Effector memory CD8-positive, alpha-beta T cell (primary cell): Measurements from ENCODE around the gene KLHL6.
A peak's percentile ranks its signal among the peaks of the same experiment; 100 is the strongest.
"Not testable (repeated sequence)": the region's sequence is repeated elsewhere in the genome, so short reads cannot be mapped to it uniquely, and the experiment has no call there.

ENCODE experiments used
- ATAC-seq: fragments of 150-1000 bp; cut with Tn5 transposase; replicated peaks from 2 replicates; pipeline ENCODE4 v1.10.0; 2021; ENCODE audit warnings: mild to moderate bottlenecking, moderate library complexity
- DNase-seq, 3 experiments: peaks; one replicate each; pipeline ENCODE4 v3.0.0; 2021
- H3K27ac Mint-ChIP-seq, 2 donors: one replicate each; pipeline ENCODE4 v1.8.0; 2022; ENCODE audit warnings: mild to moderate bottlenecking in 2 of 2, mixed read lengths in 2 of 2, moderate library complexity in 2 of 2
- H3K27me3 Mint-ChIP-seq, 2 donors: one replicate each; pipeline ENCODE4 v1.8.0; 2022; ENCODE audit warnings: mixed read lengths in 2 of 2
- H3K36me3 Mint-ChIP-seq: one replicate; pipeline ENCODE4 v1.8.0; 2022; ENCODE audit warnings: mild to moderate bottlenecking, moderate library complexity, mixed read lengths; ENCODE audit not compliant: insufficient read depth
- H3K4me1 Mint-ChIP-seq, 2 donors: one replicate each; pipeline ENCODE4 v1.8.0; 2022; ENCODE audit warnings: low read depth in 2 of 2, mixed read lengths in 2 of 2
- H3K4me3 Mint-ChIP-seq, 2 donors: one replicate each; pipeline ENCODE4 v1.8.0; 2022; ENCODE audit warnings: mild to moderate bottlenecking in 2 of 2, mixed read lengths in 2 of 2, moderate library complexity in 2 of 2
- H3K9me3 Mint-ChIP-seq, 2 donors: one replicate each; pipeline ENCODE4 v1.8.0; 2022; ENCODE audit warnings: mixed read lengths in 2 of 2

KLHL6 gene

GRCh38 chr3:183536238-183536880 is 19.1 kb downstream of the KLHL6 start:
- no peaks in the 10 kb centered on the region for H3K9me3 Mint-ChIP-seq
- peaks cover 21 to 22% of the 10 kb centered on the region in 2 donors for H3K4me1 Mint-ChIP-seq
- DNase-seq (no peak), ATAC-seq (no peak)
- H3K27me3 Mint-ChIP-seq = no peaks in the 10 kb centered on the region
- H3K36me3 Mint-ChIP-seq = no peaks in the 10 kb centered on the region
- H3K4me3 Mint-ChIP-seq = no peak overlapping the region
- no peak overlapping the region for H3K27ac Mint-ChIP-seq

DNA sequence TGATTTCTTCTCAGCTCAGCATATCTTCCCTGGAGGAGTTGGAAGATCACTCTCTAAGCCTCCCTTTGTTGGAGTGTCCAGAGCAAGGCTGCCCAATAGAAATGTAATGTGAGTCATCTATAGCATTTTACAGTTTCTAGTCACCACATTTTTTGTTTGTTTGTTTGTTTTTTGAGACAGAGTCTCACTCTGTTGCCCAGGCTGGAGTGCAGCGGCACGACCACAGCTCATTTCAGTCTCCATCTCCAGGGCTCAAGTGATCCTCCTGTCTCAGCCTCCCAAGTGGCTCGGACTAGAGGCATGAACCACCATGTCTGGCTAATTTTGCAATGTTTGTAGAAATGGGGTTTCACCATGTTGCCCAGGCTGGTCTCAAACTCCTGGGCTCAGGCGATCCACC is 21.3 kb downstream of the KLHL6 start:
- Mint-ChIP-seq H3K27ac (peak overlapping the region in 1 of 2 donors; percentile 80), H3K9me3 (no peaks in the 10 kb centered on the region), H3K4me3 (no peak overlapping the region), H3K36me3 (no peaks in the 10 kb centered on the region), H3K4me1 (peaks cover 11 to 16% of the 10 kb centered on the region in 2 donors), H3K27me3 (no peaks in the 10 kb centered on the region)
- ATAC-seq (no peak), DNase-seq (no peak)

DNA sequence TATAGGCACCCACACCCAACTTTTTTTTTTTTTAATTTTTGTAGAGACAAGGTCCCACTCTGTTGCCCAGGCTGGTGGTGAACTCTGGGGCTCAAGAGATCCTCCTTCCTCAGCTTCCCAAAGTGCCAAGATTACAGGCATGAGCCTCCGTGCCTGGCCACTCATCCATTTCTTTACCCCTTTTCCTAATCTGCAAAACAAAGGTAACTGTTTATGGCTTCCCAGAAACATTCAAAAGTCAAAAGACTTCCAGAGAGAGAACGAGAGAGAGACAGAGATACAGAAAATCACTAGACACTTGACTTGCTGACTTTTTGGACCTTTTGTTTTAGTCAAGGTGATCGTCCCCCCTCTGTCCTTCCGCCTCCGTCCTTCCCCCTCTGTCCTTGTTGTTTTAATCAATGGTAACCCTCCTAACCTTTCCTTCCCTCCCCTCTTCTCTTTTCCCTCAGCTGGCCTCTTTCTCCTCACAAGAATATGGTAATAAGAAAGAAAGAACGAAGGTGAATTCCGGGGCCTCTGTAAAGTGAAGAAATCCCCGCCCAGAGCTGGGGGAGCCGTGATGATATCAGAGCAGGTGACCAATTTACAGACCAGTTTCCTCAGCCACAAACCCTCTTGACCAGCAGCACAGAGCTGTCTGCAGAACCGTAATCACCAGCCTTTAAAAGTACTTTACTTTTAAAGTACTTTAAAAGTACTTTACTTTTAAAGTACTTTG is 21.9 kb downstream of the KLHL6 start:
- ATAC-seq (no peak), DNase-seq (no peak)
- H3K9me3 Mint-ChIP-seq = no peaks in the 10 kb centered on the region
- H3K4me3 Mint-ChIP-seq = no peak overlapping the region
- H3K27me3 Mint-ChIP-seq = no peaks in the 10 kb centered on the region
- peak overlapping the region; percentile 71 to 80 for H3K27ac Mint-ChIP-seq
- H3K4me1 Mint-ChIP-seq = peaks cover 11 to 16% of the 10 kb centered on the region in 2 donors
- H3K36me3 Mint-ChIP-seq = no peaks in the 10 kb centered on the region

- no peaks in the 10 kb centered on the region for H3K36me3 Mint-ChIP-seq
- no peaks in the 10 kb centered on the region for H3K27me3 Mint-ChIP-seq
- ATAC-seq = no peak
- DNase-seq = no peak
- no peak overlapping the region for H3K4me3 Mint-ChIP-seq
- no peaks in the 10 kb centered on the region for H3K9me3 Mint-ChIP-seq
- H3K27ac Mint-ChIP-seq = peak overlapping the region in 1 of 2 donors; percentile 80
- H3K4me1 Mint-ChIP-seq = peaks cover 8 to 18% of the 10 kb centered on the region in 2 donors
These were observed 22.7 kb downstream of the KLHL6 start for GRCh38 chr3:183532620-183533411.

GRCh38 chr3:183529717-183530116 is 25.8 kb downstream of the KLHL6 start:
- Mint-ChIP-seq H3K27ac (no peak overlapping the region), H3K9me3 (no peaks in the 10 kb centered on the region), H3K4me1 (peaks cover 6 to 23% of the 10 kb centered on the region in 2 donors), H3K4me3 (no peak overlapping the region), H3K36me3 (peaks cover 8% of the 10 kb centered on the region), H3K27me3 (no peaks in the 10 kb centered on the region)
- no peak for ATAC-seq
- DNase-seq = no peak

- peaks cover 8% of the 10 kb centered on the region for H3K36me3 Mint-ChIP-seq
- no peaks in the 10 kb centered on the region for H3K27me3 Mint-ChIP-seq
- H3K4me3 Mint-ChIP-seq = no peak overlapping the region
- H3K27ac Mint-ChIP-seq = no peak overlapping the region
- no peaks in the 10 kb centered on the region for H3K9me3 Mint-ChIP-seq
- DNase-seq = no peak
- peaks cover 6 to 23% of the 10 kb centered on the region in 2 donors for H3K4me1 Mint-ChIP-seq
- ATAC-seq = no peak
These were observed 26.3 kb downstream of the KLHL6 start for GRCh38 chr3:183529185-183529584.

DNA sequence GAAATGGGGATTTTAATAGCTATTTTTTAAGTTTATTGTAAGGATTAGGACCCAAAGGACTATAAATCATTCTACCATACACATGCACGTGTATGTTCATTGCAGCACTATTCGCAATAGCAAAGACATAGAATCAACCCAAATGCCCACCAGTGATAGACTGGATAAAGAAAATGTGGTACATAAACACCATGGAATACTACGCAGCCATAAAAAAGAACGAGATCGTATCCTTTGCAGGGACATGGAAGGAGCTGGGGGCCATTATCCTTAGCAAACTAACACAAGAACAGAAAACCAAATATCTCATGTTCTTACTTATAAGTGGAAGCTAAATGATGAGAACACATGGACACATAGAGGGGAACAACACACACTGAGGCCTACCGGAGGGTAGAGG is 26.7 kb downstream of the KLHL6 start:
- H3K4me3 Mint-ChIP-seq, ATAC-seq, H3K27ac Mint-ChIP-seq, H3K36me3 Mint-ChIP-seq, H3K9me3 Mint-ChIP-seq, DNase-seq, H3K27me3 Mint-ChIP-seq: not testable (repeated sequence)
- H3K4me1 Mint-ChIP-seq = peaks cover 5 to 22% of the 10 kb centered on the region in 2 donors

- Mint-ChIP-seq H3K27me3 (no peaks in the 10 kb centered on the region), H3K9me3 (no peaks in the 10 kb centered on the region), H3K27ac (peak overlapping the region in 1 of 2 donors; percentile 5), H3K4me3 (no peak overlapping the region), H3K36me3 (peaks cover 8% of the 10 kb centered on the region), H3K4me1 (peaks cover 3 to 15% of the 10 kb centered on the region in 2 donors)
- ATAC-seq (peak; percentile 41), DNase-seq (no peak)
These were observed 27.8 kb downstream of the KLHL6 start for GRCh38 chr3:183527428-183528379.

DNA sequence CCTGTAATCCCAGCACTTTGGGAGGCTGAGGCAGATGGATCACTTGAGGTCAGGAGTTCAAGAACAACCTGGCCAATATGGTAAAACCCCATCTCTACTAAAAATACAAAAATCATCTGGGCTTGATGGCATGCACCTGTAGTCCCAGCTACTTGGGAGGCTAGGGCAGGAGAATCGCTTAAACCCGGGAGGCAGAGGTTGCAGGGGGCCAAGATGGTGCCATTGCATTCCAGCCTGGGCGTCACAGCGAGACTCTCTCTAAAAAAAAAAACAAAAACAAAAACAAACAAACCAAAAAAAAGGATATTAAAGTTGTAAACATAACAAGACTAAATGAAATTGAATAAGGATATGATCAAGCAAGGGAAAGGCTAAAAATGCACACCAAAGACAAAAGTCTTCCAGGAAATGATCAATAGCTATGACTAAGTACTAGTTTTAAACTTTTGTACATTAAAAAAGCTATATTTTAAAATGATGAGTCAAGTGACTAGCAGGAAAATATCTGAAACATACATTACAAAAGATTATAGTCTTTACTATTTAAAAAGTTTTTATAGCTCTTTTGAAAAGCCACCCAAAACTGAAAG is 28.6 kb downstream of the KLHL6 start:
- no peak for DNase-seq
- Mint-ChIP-seq H3K36me3 (peaks cover 8% of the 10 kb centered on the region), H3K27ac (peak overlapping the region in 1 of 2 donors; percentile 17), H3K4me3 (no peak overlapping the region), H3K27me3 (no peaks in the 10 kb centered on the region), H3K9me3 (no peaks in the 10 kb centered on the region), H3K4me1 (peaks cover 3 to 15% of the 10 kb centered on the region in 2 donors)
- ATAC-seq = no peak

GRCh38 chr3:183524476-183524875 is 31.0 kb downstream of the KLHL6 start:
- no peak overlapping the region for H3K27ac Mint-ChIP-seq
- peaks cover 18% of the 10 kb centered on the region for H3K36me3 Mint-ChIP-seq
- ATAC-seq (no peak), DNase-seq (no peak)
- H3K9me3 Mint-ChIP-seq = no peaks in the 10 kb centered on the region
- H3K27me3 Mint-ChIP-seq = no peaks in the 10 kb centered on the region
- H3K4me1 Mint-ChIP-seq = peaks cover 3 to 11% of the 10 kb centered on the region in 2 donors
- no peak overlapping the region for H3K4me3 Mint-ChIP-seq

DNA sequence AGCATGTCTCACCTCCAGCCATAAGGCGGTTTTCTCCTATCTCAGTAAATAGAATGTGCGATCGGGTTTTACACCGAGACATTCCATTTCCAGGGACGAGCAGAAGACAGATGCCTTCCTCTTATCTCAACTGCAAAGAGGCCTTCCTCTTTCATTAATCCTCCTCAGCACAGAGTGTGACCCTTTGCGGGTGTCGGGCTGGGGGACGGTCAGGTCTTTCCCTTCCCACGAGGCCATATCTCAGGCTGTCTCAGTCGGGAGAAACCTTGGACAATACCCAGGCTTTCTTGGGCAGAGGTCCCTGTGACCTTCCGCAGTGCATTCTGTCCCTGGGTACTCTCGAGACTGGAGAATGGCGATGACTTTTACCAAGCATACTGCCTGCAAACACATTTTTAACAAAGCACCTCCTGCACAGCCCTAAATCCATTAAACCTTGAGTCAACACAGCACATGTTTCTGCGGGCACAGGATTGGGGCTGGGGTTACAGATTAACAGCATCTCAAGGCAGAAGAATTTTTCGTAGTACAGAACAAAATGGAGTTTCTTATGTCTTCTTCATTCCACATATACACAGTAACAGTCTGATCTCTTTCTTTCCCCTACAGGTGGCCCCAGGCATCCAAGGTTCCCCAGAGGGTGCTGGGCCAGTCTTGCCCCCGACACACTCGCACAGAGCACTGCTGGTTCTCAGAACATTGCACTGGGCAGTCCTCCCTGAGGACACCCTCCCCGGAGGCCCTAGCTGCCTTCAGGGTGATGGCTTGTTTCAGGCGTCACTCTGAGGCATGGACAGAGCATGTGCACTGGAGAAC is 34.6 kb downstream of the KLHL6 start:
- H3K27me3 Mint-ChIP-seq, H3K9me3 Mint-ChIP-seq, DNase-seq, H3K4me3 Mint-ChIP-seq, ATAC-seq: not testable (repeated sequence)
- H3K4me1 Mint-ChIP-seq = peaks cover 17 to 22% of the 10 kb centered on the region in 2 donors
- H3K36me3 Mint-ChIP-seq = peaks cover 13% of the 10 kb centered on the region
- H3K27ac Mint-ChIP-seq = peak overlapping the region in 1 of 2 donors; percentile 5

DNA sequence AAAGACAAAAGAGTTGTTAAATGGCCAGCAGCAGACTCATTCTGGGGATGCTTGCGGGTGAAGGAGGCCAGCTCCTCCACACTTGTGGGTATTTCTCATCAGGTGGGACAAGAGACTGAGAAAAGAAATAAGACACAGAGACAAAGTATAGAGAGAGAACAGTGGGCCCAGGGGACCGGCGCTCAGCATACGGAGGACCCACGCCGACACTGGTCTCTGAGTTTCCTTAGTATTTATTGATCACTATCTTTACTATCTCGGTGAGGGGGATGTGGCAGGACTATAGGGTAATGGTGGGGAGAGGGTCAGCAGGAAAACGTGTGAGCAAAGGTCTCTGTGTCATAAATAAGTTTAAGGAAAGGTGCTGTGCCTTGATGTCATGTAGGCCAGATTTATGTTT is 35.2 kb downstream of the KLHL6 start:
- H3K9me3 Mint-ChIP-seq, H3K4me3 Mint-ChIP-seq, H3K27ac Mint-ChIP-seq, H3K27me3 Mint-ChIP-seq, DNase-seq, ATAC-seq: not testable (repeated sequence)
- peaks cover 18 to 27% of the 10 kb centered on the region in 2 donors for H3K4me1 Mint-ChIP-seq
- peaks cover 13% of the 10 kb centered on the region for H3K36me3 Mint-ChIP-seq
